ENCODE results near the gene MITF. TPM values are rescaled to one million over a fixed set of nuclear protein-coding genes. Genes with fewer than 3 reads are reported as not detected.
A peak's percentile ranks its signal among the peaks of the same experiment; 100 is the strongest.

The MITF gene
- polyA plus RNA-seq, 1 donor: 9.0 TPM

DNA sequence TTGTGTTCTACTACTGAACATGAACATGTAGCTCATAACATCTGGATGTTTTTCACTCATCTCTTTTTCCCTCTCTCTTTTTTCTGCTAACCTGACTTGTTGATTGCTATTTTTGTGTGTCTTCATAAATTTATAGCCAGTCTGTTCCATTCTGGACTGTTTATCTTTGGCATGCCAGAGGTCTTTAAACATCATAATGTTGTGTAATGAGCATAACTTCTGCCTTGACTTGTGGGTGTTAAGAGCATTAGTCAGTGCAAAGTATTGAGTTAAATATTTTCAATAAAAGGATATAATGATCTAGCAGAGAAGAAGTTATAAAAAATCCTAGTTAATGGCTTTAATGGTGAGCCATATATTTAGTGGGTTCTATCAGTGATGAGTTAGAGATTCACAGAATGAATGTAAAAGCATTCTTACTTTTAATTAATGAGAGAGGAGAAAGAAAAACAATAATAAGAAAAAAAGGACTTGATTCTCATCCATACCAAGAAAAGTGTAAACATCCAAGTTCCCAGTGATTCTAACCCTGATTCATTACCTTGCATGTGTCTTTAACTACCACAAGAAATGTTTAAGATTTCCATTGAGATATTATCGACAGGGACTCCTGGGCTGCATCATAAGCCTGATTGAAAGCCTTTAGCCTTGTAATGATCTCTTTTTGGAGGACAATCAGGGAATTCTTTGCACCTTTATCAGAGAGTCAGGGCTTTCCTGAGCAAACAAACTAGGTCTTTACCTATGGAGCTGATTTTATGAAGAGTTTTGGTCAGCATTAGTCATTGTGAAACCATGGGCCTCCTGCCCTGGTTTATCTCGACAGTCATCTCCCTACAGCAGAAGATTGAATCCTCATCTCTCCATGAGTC is 22.9 kb downstream of the MITF start:
- DNase-seq: no peak

DNA sequence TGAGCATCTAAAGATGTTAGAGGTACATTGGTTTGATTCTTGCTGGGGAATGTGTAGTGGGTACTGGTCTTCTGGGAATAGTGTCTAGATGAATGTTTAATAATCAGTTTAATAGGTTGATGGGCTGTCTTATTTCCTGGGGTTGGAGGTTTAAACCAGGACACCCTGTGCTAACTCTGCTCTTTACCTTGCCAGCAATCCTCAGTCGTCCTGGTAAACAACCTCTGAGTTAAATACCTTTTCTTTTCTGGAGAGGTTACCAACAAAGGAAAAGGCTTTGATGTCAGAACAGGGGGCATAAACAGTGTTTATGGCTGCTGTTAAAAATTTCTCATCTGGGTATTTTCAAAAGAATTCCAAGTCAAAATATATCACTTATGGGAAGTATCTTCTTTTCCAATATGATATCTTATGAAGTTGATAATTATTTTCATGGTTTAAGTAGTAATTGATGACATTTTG is 23.5 kb downstream of the MITF start:
- DNase-seq: no peak

GRCh38 chr3:69763458-69763857 is 24.2 kb downstream of the MITF start:
- no peak for DNase-seq

GRCh38 chr3:69764121-69764741 is 25.0 kb downstream of the MITF start:
- DNase-seq: peak; percentile 56

DNA sequence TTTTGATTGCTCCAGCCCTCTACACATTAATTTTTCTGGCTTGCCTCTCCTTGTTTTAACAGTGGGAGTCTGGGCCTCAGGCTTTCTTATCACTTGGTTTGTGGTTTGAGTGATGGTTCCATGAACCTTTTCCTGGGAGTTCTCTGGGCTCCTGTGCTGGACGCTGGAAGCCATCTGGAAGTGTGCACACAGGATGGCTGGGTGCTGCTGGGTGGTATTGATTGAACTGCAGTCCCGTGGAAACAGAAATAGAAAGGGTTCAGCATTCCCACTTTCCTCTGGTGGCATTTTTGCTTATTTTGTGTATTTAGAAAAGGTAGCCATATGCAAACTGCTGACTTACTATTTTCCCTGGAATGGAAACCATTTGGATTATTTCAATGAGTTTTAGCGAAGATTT is 25.6 kb downstream of the MITF start:
- no peak for DNase-seq

DNA sequence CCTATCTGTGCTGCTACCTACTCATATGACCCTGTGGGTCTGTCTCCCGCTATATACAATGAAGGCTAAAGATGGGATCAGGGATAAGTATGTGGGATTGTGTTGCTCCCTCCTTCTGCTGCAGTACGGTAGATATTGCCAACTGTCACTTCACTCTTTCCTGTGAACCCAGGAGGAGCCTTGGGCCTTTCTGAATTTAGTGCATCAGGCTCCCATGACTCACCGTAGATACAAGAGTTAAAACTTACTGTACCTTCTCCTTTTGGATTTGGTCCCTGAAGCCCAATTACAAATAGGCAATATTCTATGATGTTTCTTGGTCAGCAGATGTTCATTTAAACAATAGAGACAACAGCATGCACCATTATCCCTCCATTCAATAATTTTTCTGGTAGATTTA is 27.4 kb downstream of the MITF start:
- DNase-seq: no peak

DNA sequence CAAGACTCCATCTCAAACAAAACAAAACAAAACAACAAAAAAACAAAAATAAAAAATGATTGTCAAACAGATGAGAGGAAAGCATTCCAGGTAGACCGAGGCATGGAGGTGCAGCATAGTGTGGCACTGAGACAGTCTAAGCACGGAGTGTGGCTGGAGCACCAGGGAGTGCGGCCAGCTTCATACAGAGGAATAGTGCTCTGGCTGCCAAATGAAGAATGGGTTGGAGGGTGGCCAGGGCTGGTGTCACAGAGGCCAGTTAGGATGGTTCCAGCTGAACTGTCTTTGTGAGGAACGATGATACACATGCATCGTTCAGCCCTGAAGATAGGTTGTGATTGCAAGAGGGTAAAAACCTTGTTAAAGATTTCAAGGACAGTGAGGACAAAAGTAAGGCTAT is 28.3 kb downstream of the MITF start:
- no peak for DNase-seq

- DNase-seq: no peak
Measured at GRCh38 chr3:69768438-69768837, 29.2 kb downstream of the MITF start.

DNA sequence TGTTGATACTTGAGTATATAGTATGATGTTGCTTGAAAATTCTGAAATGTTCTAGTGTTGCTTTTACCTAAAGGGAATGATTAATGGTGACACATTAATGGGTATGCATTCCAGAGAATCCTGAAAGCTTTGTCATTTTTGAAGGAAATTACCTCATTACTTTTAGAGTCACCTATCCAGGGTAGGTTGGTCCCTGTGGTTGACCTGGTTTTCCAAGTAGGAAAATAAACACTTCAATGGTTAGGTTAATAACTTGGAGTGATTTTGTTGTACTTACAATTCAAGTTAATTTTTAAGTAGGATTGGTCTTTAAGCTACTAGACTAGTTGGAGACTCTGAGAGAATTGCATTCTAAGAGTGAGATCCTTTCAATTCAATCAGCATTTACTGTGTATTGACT is 31.0 kb downstream of the MITF start:
- no peak for DNase-seq

DNA sequence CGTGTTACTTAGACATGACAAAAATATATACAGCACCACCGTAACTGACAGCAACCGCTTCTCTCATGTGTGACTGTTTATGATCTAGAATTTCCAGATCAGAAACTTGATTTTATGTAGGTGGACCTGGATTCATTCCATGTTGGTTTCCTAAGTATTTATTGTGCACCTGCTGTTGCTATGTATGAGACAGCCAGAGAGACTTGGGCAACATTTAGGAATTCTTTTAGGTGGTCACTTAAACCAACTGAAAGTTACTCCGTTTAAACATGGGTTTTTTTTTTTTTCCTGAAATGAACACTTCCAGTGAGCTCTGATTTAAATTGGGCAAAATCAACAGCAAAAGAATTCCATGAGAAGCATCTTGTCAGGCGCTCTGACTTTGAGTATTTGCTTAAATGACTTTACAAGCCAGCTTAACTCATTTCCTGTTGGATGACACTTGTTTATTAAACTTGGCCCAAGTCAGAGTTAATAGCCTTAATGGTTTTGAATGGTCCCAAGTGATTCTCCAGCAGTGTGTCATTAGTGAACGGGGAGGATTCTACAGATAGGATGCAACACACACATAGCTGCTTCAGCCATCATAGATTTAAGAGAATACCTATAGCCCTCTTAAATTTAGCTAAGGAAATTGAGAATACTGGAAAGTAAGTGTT is 31.8 kb downstream of the MITF start:
- DNase-seq: no peak

- no peak for DNase-seq
Measured at GRCh38 chr3:69772152-69772867, 33.0 kb downstream of the MITF start.

GRCh38 chr3:69774029-69774428 is 34.8 kb downstream of the MITF start:
- DNase-seq: no peak

GRCh38 chr3:69775751-69776150 is 36.5 kb downstream of the MITF start:
- DNase-seq: no peak

- no peak for DNase-seq
Measured at GRCh38 chr3:69776289-69776688, 37.0 kb downstream of the MITF start.

DNA sequence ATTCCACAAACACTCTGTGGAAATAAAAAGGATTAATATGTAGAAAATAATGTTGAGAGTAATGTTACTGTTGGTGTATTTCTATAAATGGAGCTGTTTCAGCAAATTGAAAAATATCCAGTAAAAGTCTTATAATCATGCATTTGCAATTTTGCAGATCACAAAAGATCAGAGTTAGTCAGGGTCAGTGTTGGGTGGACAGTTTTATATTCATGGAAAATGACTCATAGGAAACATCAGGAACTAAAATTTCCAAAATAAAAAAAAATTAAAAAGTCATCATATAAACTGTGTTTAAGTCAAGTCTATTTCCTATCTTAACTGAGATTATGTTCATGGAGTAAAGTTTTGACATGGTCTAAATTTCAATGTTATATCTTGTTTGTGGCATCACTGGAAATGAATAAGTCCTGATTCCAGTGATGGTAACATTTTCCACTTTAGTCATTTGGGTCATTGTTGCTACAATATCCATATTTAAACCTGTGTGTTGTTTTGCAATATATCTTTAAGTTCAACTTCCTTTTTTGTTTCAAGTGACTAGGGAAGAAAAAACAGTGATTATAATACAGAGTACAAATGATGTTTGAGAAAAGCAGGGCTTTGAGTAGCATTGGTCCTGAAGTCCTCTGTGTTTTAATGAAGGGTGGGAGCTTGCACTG is 37.8 kb downstream of the MITF start:
- no peak for DNase-seq

- DNase-seq: no peak
Measured at GRCh38 chr3:69777582-69777967, 38.3 kb downstream of the MITF start.

- no peak for DNase-seq
Measured at GRCh38 chr3:69781593-69781992, 42.3 kb downstream of the MITF start.

DNA sequence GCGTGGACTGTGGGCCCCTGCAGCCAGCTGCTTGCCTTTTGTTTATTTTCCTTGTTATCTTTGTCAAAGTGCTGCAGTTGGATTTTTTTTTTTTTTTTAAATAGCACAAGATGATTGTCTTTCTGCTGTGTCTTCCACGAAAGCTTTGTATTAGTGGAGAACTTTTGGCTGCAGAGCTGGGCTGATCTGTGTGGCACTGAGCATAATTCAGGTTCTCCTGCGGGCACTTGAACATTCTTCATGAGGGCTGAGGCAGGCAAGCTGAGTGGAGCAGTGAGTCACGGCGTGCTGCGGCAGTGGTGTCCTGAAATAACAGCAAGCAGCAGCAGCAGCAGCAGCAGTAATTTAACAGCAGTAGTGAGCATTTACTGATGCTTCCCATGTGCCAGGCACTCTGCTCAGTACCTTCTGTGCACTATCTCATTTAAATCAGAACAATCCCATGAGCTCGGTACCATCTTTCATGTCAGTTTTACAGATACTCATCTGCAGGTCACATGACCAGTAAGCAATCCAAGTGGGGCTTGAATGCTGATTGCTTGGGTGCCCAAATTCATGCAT is 45.8 kb downstream of the MITF start:
- DNase-seq: no peak

- no peak for DNase-seq
Measured at GRCh38 chr3:69785769-69786320, 46.6 kb downstream of the MITF start.

- no peak for DNase-seq
Measured at GRCh38 chr3:69786854-69787253, 47.6 kb downstream of the MITF start.

DNA sequence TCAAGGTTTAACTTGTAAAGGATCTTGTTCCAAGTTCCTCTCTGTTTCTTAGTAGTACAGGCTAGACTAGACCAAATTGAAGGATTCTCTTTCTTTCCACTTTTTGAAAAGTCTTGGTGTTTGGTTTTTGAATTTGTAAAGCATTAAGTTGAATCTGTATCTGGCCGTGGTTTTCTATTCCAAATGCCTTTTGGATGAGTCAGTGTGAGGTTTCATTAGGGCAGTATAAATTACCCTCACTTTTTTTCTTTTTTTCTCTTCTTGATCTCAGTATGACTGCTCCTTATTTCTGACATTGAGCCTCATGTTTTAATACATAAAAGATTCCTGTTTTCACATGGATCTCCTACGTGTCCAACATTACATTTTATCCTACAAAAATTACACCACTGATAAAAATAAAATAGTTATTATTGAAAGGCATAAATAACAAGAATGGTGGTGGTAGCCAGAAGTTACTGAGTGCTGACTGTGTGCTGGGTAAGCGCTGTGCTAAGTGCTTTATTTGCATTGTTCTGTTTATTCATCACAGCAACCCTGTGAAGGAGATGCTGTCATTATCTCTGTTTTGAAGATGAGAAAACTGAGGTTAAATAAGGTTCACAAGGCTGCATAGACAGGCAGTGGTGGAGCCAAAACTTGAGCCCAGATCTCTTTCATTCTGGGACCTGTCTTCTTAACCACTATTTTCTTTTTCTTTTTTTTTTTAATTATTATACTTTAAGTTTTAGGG is 48.3 kb downstream of the MITF start:
- DNase-seq: no peak

All from hindlimb muscle (tissue), 1 donor.